ENCODE data around the gene N4BP3. TPM values are rescaled to one million over a fixed set of nuclear protein-coding genes. Genes with fewer than 3 reads are reported as not detected.

N4BP3 gene
- total RNA-seq, 1 experiment from 2014 or later = 0.33 TPM

- peak within 1 kb of the TSS; percentile 81 for H3K27ac Mint-ChIP-seq (ENCODE audit: low read depth, unreplicated experiment)
- TSS peak; percentile 59 for BruUV-seq (replicated peaks)
- DNase-seq (ENCODE audit: unreplicated experiment) = peak; percentile 80
- POLR2A ChIA-PET = interaction anchor here (0.7 to 2.0 kb wide), 7 partner anchors 10 to 584 kb away, joined by 3 to 15 read pairs (median 4); partner anchors contain the start of gene NHP2
- CTCF ChIA-PET = interaction anchor here (0.6 to 8.9 kb wide), 4 partner anchors 15 to 583 kb away, joined by 3 to 101 read pairs (median 52); no protein-coding TSS in a partner anchor
- H3K4me1 Mint-ChIP-seq (ENCODE audit: insufficient read depth, unreplicated experiment) = peaks cover 18% of the 10 kb centered on the region
- intact Hi-C loops (cut with micrococcal nuclease) = loop anchor here (5.0 kb wide), 1 partner anchor 54 kb away; no protein-coding TSS in a partner anchor
- peak within 1 kb of the TSS; percentile 74 for H3K4me3 Mint-ChIP-seq (ENCODE audit: unreplicated experiment)
- H3K9me3 Mint-ChIP-seq (ENCODE audit: unreplicated experiment) = no peaks in the 10 kb centered on the region
- H3K36me3 Mint-ChIP-seq (ENCODE audit: insufficient read depth, unreplicated experiment) = peaks cover 26% of the 10 kb centered on the region
- no peaks in the 10 kb centered on the region for H3K27me3 Mint-ChIP-seq (ENCODE audit: insufficient read depth, unreplicated experiment)
- TF ChIP-seq CTCF (IDR thresholded peaks at IDR 0.05; ENCODE audit: unreplicated experiment) = no peak
Measured at GRCh38 chr5:178130576-178131445, 17.5 kb downstream of the N4BP3 start, which contains the start of gene RMND5B. Gene RMND5B (plus strand): TSS chr5:178131014. CDS start chr5:178138120, 7,106 bp downstream.

GRCh38 chr5:178131446-178131996 is 18.2 kb downstream of the N4BP3 start:
- H3K27ac Mint-ChIP-seq (ENCODE audit: low read depth, unreplicated experiment) = peak overlapping the region; percentile 81
- no peak for TF ChIP-seq CTCF (IDR thresholded peaks at IDR 0.05; ENCODE audit: unreplicated experiment)
- no peak for DNase-seq (ENCODE audit: unreplicated experiment)
- peaks cover 18% of the 10 kb centered on the region for H3K4me1 Mint-ChIP-seq (ENCODE audit: insufficient read depth, unreplicated experiment)
- H3K9me3 Mint-ChIP-seq (ENCODE audit: unreplicated experiment) = no peaks in the 10 kb centered on the region
- no peaks in the 10 kb centered on the region for H3K27me3 Mint-ChIP-seq (ENCODE audit: insufficient read depth, unreplicated experiment)
- H3K4me3 Mint-ChIP-seq (ENCODE audit: unreplicated experiment) = peak overlapping the region; percentile 74
- BruUV-seq (replicated peaks) = no TSS peak
- ChIA-PET POLR2A (interaction anchor here (0.7 to 2.0 kb wide), 7 partner anchors 11 to 585 kb away, joined by 3 to 15 read pairs (median 4); partner anchors contain the start of gene NHP2), CTCF (interaction anchor here (0.6 to 8.9 kb wide), 5 partner anchors 15 to 55 kb away, joined by 4 to 101 read pairs (median 6); partner anchors contain the start of gene NHP2)
- intact Hi-C loops (cut with micrococcal nuclease) = loop anchor here (5.0 kb wide), 1 partner anchor 54 kb away; no protein-coding TSS in a partner anchor
- H3K36me3 Mint-ChIP-seq (ENCODE audit: insufficient read depth, unreplicated experiment) = peaks cover 32% of the 10 kb centered on the region

GRCh38 chr5:178136990-178137389 is 23.7 kb downstream of the N4BP3 start:
- intact Hi-C loops (cut with micrococcal nuclease) = no loop called here
- H3K27me3 Mint-ChIP-seq (ENCODE audit: insufficient read depth, unreplicated experiment) = no peaks in the 10 kb centered on the region
- ChIA-PET CTCF (interaction anchor here (0.6 to 8.9 kb wide), 4 partner anchors 9 to 603 kb away, joined by 4 to 101 read pairs (median 52); no protein-coding TSS in a partner anchor), POLR2A (interaction anchor here (1.5 kb wide), 1 partner anchor 30 kb away, joined by 3 read pairs; no protein-coding TSS in a partner anchor)
- H3K4me3 Mint-ChIP-seq (ENCODE audit: unreplicated experiment) = no peak overlapping the region
- no peak for TF ChIP-seq CTCF (IDR thresholded peaks at IDR 0.05; ENCODE audit: unreplicated experiment)
- DNase-seq (ENCODE audit: unreplicated experiment) = no peak
- H3K27ac Mint-ChIP-seq (ENCODE audit: low read depth, unreplicated experiment) = no peak overlapping the region
- peaks cover 14% of the 10 kb centered on the region for H3K4me1 Mint-ChIP-seq (ENCODE audit: insufficient read depth, unreplicated experiment)
- BruUV-seq (replicated peaks) = no TSS peak
- no peaks in the 10 kb centered on the region for H3K9me3 Mint-ChIP-seq (ENCODE audit: unreplicated experiment)
- peaks cover 74% of the 10 kb centered on the region for H3K36me3 Mint-ChIP-seq (ENCODE audit: insufficient read depth, unreplicated experiment)

- no peak for TF ChIP-seq CTCF (IDR thresholded peaks at IDR 0.05; ENCODE audit: unreplicated experiment)
- Mint-ChIP-seq H3K36me3 (ENCODE audit: insufficient read depth, unreplicated experiment) (peaks cover 84% of the 10 kb centered on the region), H3K27ac (ENCODE audit: low read depth, unreplicated experiment) (no peak overlapping the region), H3K4me3 (ENCODE audit: unreplicated experiment) (no peak overlapping the region), H3K27me3 (ENCODE audit: insufficient read depth, unreplicated experiment) (no peaks in the 10 kb centered on the region), H3K9me3 (ENCODE audit: unreplicated experiment) (no peaks in the 10 kb centered on the region), H3K4me1 (ENCODE audit: insufficient read depth, unreplicated experiment) (peaks cover 8% of the 10 kb centered on the region)
- BruUV-seq (replicated peaks) = no TSS peak
- no peak for DNase-seq (ENCODE audit: unreplicated experiment)
- ChIA-PET CTCF (interaction anchor here (0.6 to 8.9 kb wide), 4 partner anchors 8 to 79 kb away, joined by 3 to 101 read pairs (median 50); no protein-coding TSS in a partner anchor), POLR2A (interaction anchor here (1.0 to 1.5 kb wide), 2 partner anchors 16 to 31 kb away, joined by 3 to 6 read pairs; partner anchors contain the start of gene NHP2)
- intact Hi-C loops (cut with micrococcal nuclease) = no loop called here
Measured at GRCh38 chr5:178137991-178138390, 24.7 kb downstream of the N4BP3 start.
